Mucosa of gallbladder (tissue), 1 donor: Measurements from ENCODE around the gene RBBP4. TPM values are rescaled to one million over a fixed set of nuclear protein-coding genes. Genes with fewer than 3 reads are reported as not detected.
"Not testable (repeated sequence)": the region's sequence is repeated elsewhere in the genome, so short reads cannot be mapped to it uniquely, and the experiment has no call there.

Experiments used
- DNase-seq: peaks from one replicate; pipeline ENCODE4 v3.0.0-alpha.2; 2020; ENCODE audit warnings: low spot score
- total RNA-seq: library from RNA; stranded (reverse); gene quantifications from one replicate; pipeline ENCODE4 v1.2.1, GENCODE V29; 2021
- donor health status: DM: no; HTN: no; CAD: no.

RBBP4 gene
- total RNA-seq, 1 donor from 2014 or later = 174 TPM

- no peak for DNase-seq
Observed at GRCh38 chr1:32639489-32640075, 11.4 kb upstream of the RBBP4 start.

DNA sequence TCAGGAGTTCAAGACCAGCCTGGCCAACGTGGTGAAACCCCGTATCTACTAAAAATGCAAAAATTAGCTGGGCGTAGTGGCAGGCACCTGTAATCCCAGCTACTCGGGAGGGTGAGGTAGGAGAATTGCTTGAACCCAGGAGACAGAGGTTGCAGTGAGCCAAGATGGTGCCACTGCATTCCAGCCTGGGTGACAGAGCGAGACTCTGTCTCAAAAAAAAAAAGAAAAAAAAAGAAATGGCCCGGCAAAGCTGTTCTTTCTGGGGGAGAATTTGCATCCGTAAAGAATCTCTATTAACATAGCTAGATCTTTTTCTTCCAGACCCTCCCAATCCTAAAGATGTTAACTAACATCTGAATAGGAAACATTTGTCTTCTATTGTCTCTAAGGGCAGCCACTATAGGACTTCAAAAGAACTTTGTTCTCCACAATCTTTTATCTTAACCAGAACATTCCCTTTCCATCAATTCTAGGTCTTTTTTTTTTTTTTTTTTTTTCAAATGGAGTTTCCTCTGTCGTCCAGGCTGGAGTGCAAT lies 8.6 kb upstream of the RBBP4 start:
- not testable (repeated sequence) for DNase-seq

DNA sequence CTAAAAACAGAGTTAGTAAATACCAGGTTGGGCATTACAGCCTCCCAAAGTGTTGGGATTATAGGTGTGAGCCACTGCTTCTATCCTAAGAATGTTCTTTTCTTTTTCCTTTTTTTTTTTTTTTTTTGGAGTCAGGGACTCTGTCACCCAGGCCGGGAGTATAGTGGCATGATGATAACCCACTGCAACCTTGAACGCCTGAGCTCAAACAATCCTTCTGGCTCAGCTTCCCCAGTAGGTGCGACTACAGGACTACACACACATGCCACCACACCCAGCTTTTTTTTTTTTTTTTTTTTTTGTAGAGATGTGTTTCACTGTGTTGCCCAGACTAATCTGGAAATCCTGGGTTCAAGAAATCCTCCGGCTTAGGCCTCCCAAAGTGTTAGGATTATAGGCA lies 6.6 kb upstream of the RBBP4 start:
- no peak for DNase-seq

GRCh38 chr1:32647308-32648134 lies 3.5 kb upstream of the RBBP4 start:
- DNase-seq = no peak

DNA sequence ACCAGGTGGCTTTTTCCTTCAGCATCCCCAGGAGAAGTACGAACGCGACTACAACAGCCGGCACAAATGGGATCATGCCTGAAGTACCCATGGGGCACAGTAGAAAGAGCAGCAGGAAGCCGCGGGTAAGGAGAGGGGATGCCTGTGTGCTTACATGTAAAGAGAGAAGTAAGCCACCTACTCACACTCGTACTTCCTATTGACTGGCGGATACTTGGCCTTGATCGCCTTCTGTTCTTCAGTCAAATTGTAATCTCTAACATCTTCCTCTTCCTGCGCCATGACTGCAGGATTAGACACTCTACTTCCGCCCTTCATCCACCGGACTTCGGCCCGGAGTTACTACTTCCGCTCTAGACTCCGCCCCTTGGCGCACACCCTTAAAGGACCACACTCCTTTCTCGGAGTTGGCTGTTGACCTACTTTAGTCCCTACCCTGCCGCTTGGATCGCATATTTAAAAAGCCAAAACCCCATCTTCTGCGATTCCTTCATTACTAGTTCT lies 708 bp upstream of the RBBP4 start, which contains the start of gene ZBTB8OS:
Gene ZBTB8OS (minus strand): TSS at position 303 of the 504 bp plus-strand sequence. CDS start 21 bp downstream, at position 282.
- DNase-seq = peak; percentile 94

DNA sequence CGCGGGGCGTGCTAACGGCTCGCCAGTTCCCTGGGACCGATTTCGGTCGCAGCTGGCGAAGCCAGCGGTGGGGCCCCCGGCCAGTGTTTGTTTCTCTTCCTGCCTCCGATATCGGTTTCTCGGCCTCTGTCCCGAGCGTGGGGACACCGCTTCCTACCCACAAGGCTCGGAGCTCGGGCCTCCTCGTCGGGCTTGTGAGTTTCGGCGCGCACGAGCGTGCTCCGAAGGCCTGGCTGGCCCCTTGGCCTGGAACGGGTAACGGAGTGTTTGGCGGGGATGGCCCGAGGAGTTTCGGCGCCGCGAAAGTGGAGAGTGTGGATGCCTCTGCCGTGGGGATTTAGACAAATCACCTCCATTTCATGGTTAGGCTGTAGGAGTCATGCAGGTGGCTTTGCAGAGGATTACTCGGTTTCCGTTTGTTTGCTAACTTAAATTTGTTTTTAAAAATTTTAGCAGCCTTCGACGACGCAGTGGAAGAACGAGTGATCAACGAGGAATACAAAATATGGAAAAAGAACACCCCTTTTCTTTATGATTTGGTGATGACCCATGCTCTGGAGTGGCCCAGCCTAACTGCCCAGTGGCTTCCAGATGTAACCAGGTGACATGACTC lies 559 bp downstream of the RBBP4 start:
- DNase-seq = no peak

GRCh38 chr1:32652244-32652962 lies 1.4 kb downstream of the RBBP4 start:
- DNase-seq = no peak

GRCh38 chr1:32659581-32659980 lies 8.6 kb downstream of the RBBP4 start:
- DNase-seq = no peak

DNA sequence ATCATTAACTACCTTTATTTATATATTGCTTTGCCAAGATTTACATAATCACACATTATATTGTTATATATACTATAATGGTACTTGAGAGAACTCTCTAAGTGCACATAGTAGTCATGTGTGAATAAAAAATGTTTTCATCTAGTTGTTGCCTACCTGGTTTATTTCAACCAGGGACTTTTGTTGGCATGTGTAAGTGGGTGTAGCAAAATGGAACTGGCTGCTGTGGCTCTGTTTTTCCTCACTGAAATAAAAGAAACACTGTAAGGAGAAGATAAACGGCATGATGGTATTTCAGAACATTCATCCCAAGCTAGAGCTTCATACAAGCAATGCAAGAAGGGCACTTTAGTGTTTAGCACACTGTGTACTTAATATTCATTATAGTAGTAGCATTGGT lies 14.9 kb downstream of the RBBP4 start:
- no peak for DNase-seq

GRCh38 chr1:32666901-32667566 lies 16.0 kb downstream of the RBBP4 start:
- DNase-seq = no peak

- not testable (repeated sequence) for DNase-seq
Observed at GRCh38 chr1:32668716-32669115, 17.7 kb downstream of the RBBP4 start.

DNA sequence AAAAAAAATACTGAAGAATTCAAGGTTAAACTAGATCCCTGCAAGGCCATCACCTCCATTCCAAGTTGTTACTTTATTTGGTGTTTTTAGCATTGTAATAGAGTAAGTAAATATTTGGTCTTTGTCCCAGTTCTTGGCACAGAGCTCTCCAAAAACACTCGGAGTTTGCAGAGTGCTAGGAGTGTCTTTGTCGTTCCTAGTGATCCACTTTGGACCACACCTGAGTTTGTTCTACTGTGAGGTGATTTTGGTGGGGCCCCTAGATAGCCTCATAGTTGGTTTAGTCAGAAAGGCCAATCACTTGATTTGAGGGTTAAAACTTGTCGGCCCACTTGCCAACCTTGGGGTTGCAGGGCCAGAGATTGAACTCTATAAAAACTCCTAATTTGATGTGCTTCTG lies 25.9 kb downstream of the RBBP4 start:
- no peak for DNase-seq

GRCh38 chr1:32679993-32680392 lies 29.0 kb downstream of the RBBP4 start:
- DNase-seq = not testable (repeated sequence)

- DNase-seq = no peak
Observed at GRCh38 chr1:32680642-32681041, 29.6 kb downstream of the RBBP4 start.

DNA sequence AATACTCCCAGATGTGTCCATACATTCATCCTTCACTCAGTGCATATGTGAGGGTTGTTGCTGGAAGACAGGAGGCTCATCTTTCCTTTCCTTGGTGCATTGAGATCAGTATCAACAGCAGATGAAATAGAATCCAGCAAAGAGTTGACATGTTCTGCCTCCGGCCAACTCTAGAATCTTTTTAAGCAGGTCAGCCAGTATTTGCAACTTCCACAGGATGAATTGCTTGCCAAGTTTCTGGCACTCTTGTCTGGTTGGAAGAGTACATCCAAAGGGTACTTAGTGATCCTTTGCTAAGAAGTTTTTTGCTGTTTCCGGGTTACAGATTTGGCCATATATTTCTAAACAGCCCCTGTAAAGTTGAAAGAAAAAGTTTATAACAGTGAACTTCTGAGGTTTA lies 30.5 kb downstream of the RBBP4 start:
- no peak for DNase-seq

GRCh38 chr1:32681999-32682398 lies 31.0 kb downstream of the RBBP4 start:
- DNase-seq = no peak

- DNase-seq = no peak
Observed at GRCh38 chr1:32683397-32683796, 32.4 kb downstream of the RBBP4 start.

GRCh38 chr1:32684167-32684811 lies 33.3 kb downstream of the RBBP4 start:
- no peak for DNase-seq

DNA sequence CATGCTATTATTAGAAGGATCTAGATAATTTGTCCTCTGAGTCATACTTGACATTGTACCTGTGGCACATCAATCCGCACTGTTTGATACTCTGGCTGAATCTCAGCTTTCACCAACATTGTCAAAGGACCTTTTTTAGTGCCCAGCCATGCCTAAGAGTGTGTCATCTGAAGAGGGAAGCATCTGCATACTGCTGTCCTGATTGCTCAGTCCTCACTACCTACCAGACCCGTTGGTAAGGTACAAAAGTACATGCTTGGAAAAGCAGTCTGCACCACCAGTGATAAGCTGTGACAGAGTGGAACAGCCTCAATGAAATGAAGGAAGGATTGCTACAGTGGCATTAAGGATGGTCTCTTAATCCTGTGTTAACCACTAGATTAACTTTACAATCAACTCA lies 34.5 kb downstream of the RBBP4 start:
- no peak for DNase-seq

- no peak for DNase-seq
Observed at GRCh38 chr1:32686387-32686786, 35.4 kb downstream of the RBBP4 start.
